ENCODE data around the gene IGFN1.
"Not testable (repeated sequence)": the region's sequence is repeated elsewhere in the genome, so short reads cannot be mapped to it uniquely, and the experiment has no call there.

IGFN1 gene

DNA sequence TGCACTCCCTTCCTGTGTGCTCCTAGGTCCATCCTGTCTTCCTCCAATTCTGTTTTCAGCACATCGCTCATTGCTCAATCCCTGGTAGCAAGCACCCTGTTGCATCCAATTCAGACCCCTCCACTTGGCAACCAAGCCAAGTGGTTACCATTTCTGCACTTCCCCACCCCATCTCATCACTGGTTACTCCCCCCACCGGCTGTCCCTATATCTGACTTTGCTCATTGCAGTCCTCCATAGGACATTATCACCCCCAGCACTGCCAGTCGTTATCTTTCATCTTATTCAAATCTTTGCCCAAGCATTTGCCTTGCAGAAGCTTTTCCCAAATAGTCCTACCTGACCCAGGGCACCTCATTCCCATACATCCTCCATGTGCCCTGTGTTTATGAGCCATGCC is 34.3 kb upstream of the IGFN1 start:
- Histone ChIP-seq H3K4me3 (ENCODE audit: low read depth, low read length) (no peak overlapping the region), H3K36me3 (peaks cover 22% of the 10 kb centered on the region), H3K27me3 (ENCODE audit: insufficient read depth, low read depth, severe bottlenecking) (no peaks in the 10 kb centered on the region), H3K27ac (no peak overlapping the region), H3K9me3 (ENCODE audit: severe bottlenecking) (peaks cover 3% of the 10 kb centered on the region)
- TF ChIP-seq, protein P1, sequence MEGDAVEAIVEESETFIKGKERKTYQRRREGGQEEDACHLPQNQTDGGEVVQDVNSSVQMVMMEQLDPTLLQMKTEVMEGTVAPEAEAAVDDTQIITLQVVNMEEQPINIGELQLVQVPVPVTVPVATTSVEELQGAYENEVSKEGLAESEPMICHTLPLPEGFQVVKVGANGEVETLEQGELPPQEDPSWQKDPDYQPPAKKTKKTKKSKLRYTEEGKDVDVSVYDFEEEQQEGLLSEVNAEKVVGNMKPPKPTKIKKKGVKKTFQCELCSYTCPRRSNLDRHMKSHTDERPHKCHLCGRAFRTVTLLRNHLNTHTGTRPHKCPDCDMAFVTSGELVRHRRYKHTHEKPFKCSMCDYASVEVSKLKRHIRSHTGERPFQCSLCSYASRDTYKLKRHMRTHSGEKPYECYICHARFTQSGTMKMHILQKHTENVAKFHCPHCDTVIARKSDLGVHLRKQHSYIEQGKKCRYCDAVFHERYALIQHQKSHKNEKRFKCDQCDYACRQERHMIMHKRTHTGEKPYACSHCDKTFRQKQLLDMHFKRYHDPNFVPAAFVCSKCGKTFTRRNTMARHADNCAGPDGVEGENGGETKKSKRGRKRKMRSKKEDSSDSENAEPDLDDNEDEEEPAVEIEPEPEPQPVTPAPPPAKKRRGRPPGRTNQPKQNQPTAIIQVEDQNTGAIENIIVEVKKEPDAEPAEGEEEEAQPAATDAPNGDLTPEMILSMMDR (IDR thresholded peaks at IDR 0.05; ENCODE audit: low read depth, low read length): no peak
- no peak for DNase-seq

DNA sequence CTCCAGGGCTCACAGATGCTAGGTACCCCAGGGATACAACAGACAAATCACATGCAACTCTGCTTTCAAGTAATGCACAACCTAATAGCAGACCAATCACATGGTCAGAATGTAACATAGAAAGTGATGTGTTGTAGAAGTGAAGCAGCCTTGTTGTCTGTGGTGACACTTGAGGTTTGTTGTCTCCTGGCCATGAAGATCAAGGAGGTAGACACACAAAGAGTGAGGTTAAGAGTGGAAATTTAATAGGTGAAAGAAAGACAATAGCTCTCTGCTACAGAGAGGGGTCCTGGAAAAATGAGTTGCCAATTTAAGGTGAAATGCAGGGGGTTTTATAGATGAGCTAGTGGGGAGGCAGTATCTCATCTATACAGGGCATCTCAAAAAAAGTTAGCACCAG is 33.8 kb upstream of the IGFN1 start:
- Histone ChIP-seq H3K36me3 (peaks cover 18% of the 10 kb centered on the region), H3K27me3 (ENCODE audit: insufficient read depth, low read depth, severe bottlenecking) (no peaks in the 10 kb centered on the region), H3K4me3 (ENCODE audit: low read depth, low read length) (no peak overlapping the region), H3K27ac (no peak overlapping the region), H3K9me3 (ENCODE audit: severe bottlenecking) (peaks cover 3% of the 10 kb centered on the region)
- DNase-seq: no peak
- TF ChIP-seq, protein P1 (IDR thresholded peaks at IDR 0.05; ENCODE audit: low read depth, low read length): no peak

DNA sequence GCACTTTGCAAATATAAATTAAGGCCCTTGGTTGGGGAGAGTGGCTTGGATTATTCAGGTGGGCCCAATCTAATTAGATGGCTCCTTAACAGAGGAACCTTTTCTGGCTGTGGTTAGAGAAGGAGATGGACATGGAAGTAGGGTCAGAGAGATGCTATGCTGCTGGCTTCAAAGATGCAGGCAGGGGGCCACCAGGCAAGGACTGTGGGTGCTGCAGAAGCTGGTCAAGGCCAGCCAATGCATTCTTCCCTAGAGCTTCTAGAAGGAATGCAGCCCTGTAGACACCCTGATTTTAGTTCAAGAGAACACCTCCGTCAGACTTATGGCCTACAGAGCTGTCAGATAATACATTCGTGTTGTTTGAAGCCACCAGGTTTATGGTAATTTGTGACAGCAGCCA is 32.7 kb upstream of the IGFN1 start:
- no peak overlapping the region for H3K4me3 ChIP-seq (ENCODE audit: low read depth, low read length)
- TF ChIP-seq, protein P1 (IDR thresholded peaks at IDR 0.05; ENCODE audit: low read depth, low read length): no peak
- H3K27ac ChIP-seq: no peak overlapping the region
- H3K9me3 ChIP-seq (ENCODE audit: severe bottlenecking): peaks cover 3% of the 10 kb centered on the region
- H3K36me3 ChIP-seq: peaks cover 6% of the 10 kb centered on the region
- no peak for DNase-seq
- no peaks in the 10 kb centered on the region for H3K27me3 ChIP-seq (ENCODE audit: insufficient read depth, low read depth, severe bottlenecking)

DNA sequence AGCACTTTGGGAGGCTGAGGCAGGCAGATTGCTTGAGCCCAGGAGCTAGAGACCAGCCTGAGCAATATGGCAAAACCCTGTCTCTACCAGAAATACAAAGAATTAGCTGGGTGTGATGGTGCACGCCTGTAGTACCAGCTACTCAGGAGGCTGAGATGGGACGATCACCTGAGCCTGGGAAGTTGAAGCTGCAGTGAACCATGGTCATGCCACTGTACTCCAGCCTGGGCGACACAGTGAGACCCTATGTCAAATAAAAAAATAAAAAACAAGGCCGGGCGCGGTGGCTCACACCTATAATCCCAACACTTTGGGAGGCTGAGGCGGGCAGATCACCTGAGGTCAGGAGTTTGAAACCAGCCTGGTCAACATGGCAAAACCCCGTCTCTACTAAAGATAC is 27.6 kb upstream of the IGFN1 start:
- DNase-seq; H3K9me3 ChIP-seq (ENCODE audit: severe bottlenecking); H3K36me3 ChIP-seq; H3K27me3 ChIP-seq (ENCODE audit: insufficient read depth, low read depth, severe bottlenecking); H3K27ac ChIP-seq; H3K4me3 ChIP-seq (ENCODE audit: low read depth, low read length): not testable (repeated sequence)

DNA sequence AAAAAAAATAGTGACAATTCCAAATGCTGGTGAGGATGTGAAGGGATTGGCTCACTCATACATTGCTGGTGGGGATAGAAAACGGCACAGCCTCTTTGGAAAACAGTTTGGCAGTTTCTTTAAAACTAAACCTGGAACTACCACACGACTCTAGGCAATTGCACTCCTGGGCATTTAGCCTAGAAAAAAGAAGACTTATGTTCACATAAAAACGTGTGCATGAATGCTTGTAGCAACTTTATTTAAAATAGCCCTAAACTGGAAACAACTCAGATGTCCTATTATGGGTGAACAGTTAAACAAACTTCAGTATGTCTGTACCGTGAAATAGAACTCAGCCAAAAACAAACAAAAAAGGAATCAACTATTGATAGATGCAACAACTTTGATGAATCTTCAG is 26.9 kb upstream of the IGFN1 start:
- TF ChIP-seq, protein P1 (IDR thresholded peaks at IDR 0.05; ENCODE audit: low read depth, low read length): no peak

DNA sequence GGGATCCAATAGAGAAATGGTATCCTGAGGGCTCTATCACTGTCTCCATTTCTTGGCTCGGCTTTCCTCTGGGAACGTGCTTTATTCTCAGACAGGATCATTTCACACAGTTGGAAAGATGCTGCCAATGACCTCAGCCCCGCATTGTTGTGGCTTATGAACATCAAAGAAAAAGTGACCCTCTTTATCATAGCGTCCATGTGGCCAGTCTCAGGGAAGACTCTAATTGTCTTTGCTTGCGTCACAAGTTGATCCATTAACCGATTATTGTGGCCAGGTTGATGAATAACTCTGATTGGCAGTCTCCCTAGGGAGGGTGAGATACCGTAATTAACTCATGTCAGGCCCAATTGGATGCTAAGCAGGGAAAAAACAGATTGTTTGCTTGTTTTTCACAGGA is 26.0 kb upstream of the IGFN1 start:
- TF ChIP-seq, protein P1 (IDR thresholded peaks at IDR 0.05; ENCODE audit: low read depth, low read length): no peak
- Histone ChIP-seq H3K9me3 (ENCODE audit: severe bottlenecking) (no peaks in the 10 kb centered on the region), H3K36me3 (no peaks in the 10 kb centered on the region), H3K4me3 (ENCODE audit: low read depth, low read length) (no peak overlapping the region), H3K27ac (no peak overlapping the region), H3K27me3 (ENCODE audit: insufficient read depth, low read depth, severe bottlenecking) (no peaks in the 10 kb centered on the region)
- no peak for DNase-seq

More for the DNA sequence above, 26.9 kb upstream of the IGFN1 start:
- H3K27me3 ChIP-seq (ENCODE audit: insufficient read depth, low read depth, severe bottlenecking): no peaks in the 10 kb centered on the region
- no peak overlapping the region for H3K4me3 ChIP-seq (ENCODE audit: low read depth, low read length)
- no peaks in the 10 kb centered on the region for H3K9me3 ChIP-seq (ENCODE audit: severe bottlenecking)
- no peaks in the 10 kb centered on the region for H3K36me3 ChIP-seq
- H3K27ac ChIP-seq: no peak overlapping the region
- no peak for DNase-seq

All from WERI-Rb-1 (cell line).